WTC11 (cell line): ENCODE results near the gene CLEC16A. TPM values are rescaled to one million over a fixed set of nuclear protein-coding genes. Genes with fewer than 3 reads are reported as not detected.

Experiments used
- ATAC-seq: fragments of 200-7000 bp; cut with Tn5 transposase; 2 replicates; pipeline ENCODE4 v1.10.0; 2021; ENCODE audit warnings: mild to moderate bottlenecking, moderate library complexity
- CTCF ChIA-PET: fragments of 300-600 bp; sonication (Branson Sonifier 250); formaldehyde crosslinking; loops from one replicate; lab custom pipeline; 2021; ENCODE audit warnings: antibody characterized with exemption; lab: Charles Lee
- POLR2A ChIA-PET: fragments of 350-600 bp; sonication (Branson Sonifier 250); formaldehyde crosslinking; loops from one replicate; lab custom pipeline; 2021; ENCODE audit warnings: antibody characterized with exemption; lab: Charles Lee
- DNase-seq: peaks from one replicate; pipeline ENCODE4 v3.0.0; 2021; ENCODE audit warnings: low spot score
- H3K27ac Mint-ChIP-seq: 2 replicates; pipeline ENCODE4 v1.8.0; 2021; ENCODE audit warnings: mixed read lengths
- H3K27me3 Mint-ChIP-seq: 2 replicates; pipeline ENCODE4 v1.8.0; 2021; ENCODE audit warnings: low read depth, mild to moderate bottlenecking, moderate library complexity, mixed read lengths
- H3K36me3 Mint-ChIP-seq: 2 replicates; pipeline ENCODE4 v1.8.0; 2021; ENCODE audit warnings: mixed read lengths
- H3K4me1 Mint-ChIP-seq: 2 replicates; pipeline ENCODE4 v1.8.0; 2022; ENCODE audit warnings: mixed read lengths
- H3K4me3 Mint-ChIP-seq: 2 replicates; pipeline ENCODE4 v1.8.0; 2021; ENCODE audit warnings: mild to moderate bottlenecking, moderate library complexity, mixed read lengths
- H3K9me3 Mint-ChIP-seq: 2 replicates; pipeline ENCODE4 v1.8.0; 2021; ENCODE audit warnings: mixed read lengths
- AFF4 ChIP-seq: sonication (generic); formaldehyde crosslinking; IDR thresholded peaks from 2 replicates; pipeline ENCODE4 v1.8.1; 2023; ENCODE audit warnings: mild to moderate bottlenecking, missing genetic modification reagents, borderline replicate concordance
- ATF1 ChIP-seq: sonication (generic); formaldehyde crosslinking; IDR thresholded peaks from 2 replicates; pipeline ENCODE4 v1.8.1; 2023; ENCODE audit warnings: mild to moderate bottlenecking, moderate library complexity, missing genetic modification reagents
- ATF3 ChIP-seq: sonication (generic); formaldehyde crosslinking; conservative IDR thresholded peaks from 2 replicates; pipeline ENCODE4 v1.8.1; 2022; ENCODE audit warnings: mild to moderate bottlenecking, missing genetic modification reagents
- ATF6 ChIP-seq: sonication (generic); formaldehyde crosslinking; IDR thresholded peaks from 2 replicates; pipeline ENCODE4 v1.8.1; 2023; ENCODE audit warnings: mild to moderate bottlenecking, missing genetic modification reagents
- CDX4 ChIP-seq: fragments of 250-450 bp; sonication (Bioruptor Pico); IDR thresholded peaks from 2 replicates; pipeline ENCODE4 v1.9.0; 2021; ENCODE audit warnings: moderate library complexity, mild to moderate bottlenecking, inconsistent platforms, borderline replicate concordance
- E2F5 ChIP-seq: sonication (generic); formaldehyde crosslinking; IDR thresholded peaks from 2 replicates; pipeline ENCODE4 v1.8.1; 2022; ENCODE audit warnings: mild to moderate bottlenecking, moderate library complexity, missing genetic modification reagents
- FOXJ3 ChIP-seq: sonication (generic); formaldehyde crosslinking; IDR thresholded peaks from 2 replicates; pipeline ENCODE4 v1.9.0; 2021; ENCODE audit warnings: missing genetic modification reagents, mild to moderate bottlenecking, borderline replicate concordance
- GRHL2 ChIP-seq: fragments of 250-450 bp; sonication (Bioruptor Pico); IDR thresholded peaks from 2 replicates; pipeline ENCODE4 v1.8.0; 2022; ENCODE audit warnings: mild to moderate bottlenecking, moderate library complexity; ENCODE audit not compliant: insufficient replicate concordance, severe bottlenecking
- NFATC4 ChIP-seq: fragments of 250-450 bp; sonication (Bioruptor Pico); IDR thresholded peaks from 2 replicates; pipeline ENCODE4 v1.9.0; 2021; ENCODE audit warnings: mild to moderate bottlenecking
- NFYB ChIP-seq: sonication (generic); formaldehyde crosslinking; conservative IDR thresholded peaks from 2 replicates; pipeline ENCODE4 v1.8.0; 2022; ENCODE audit warnings: low read depth, missing genetic modification reagents
- OVOL2 ChIP-seq: fragments of 250-450 bp; sonication (Bioruptor Pico); IDR thresholded peaks from 2 replicates; pipeline ENCODE4 v1.9.0; 2021; ENCODE audit warnings: mild to moderate bottlenecking, borderline replicate concordance
- RELA ChIP-seq: sonication (generic); formaldehyde crosslinking; IDR thresholded peaks from 2 replicates; pipeline ENCODE4 v1.8.1; 2022; ENCODE audit warnings: missing genetic modification reagents, mild to moderate bottlenecking, borderline replicate concordance
- USF2 ChIP-seq: sonication (generic); formaldehyde crosslinking; IDR thresholded peaks from 2 replicates; pipeline ENCODE4 v1.8.1; 2023; ENCODE audit warnings: mild to moderate bottlenecking, missing genetic modification reagents, moderate library complexity
- ZBTB21 ChIP-seq: sonication (generic); formaldehyde crosslinking; IDR thresholded peaks from 2 replicates; pipeline ENCODE4 v1.8.1; 2023; ENCODE audit warnings: mild to moderate bottlenecking, missing genetic modification reagents, borderline replicate concordance
- ZBTB43 ChIP-seq: sonication (generic); formaldehyde crosslinking; IDR thresholded peaks from 2 replicates; pipeline ENCODE4 v1.8.1; 2023; ENCODE audit warnings: mild to moderate bottlenecking, missing genetic modification reagents
- ZMAT4 ChIP-seq: fragments of 250-450 bp; sonication (Bioruptor Pico); IDR thresholded peaks from 2 replicates; pipeline ENCODE4 v1.9.0; 2021; ENCODE audit warnings: mild to moderate bottlenecking
- ZNF416 ChIP-seq: fragments of 250-450 bp; sonication (Bioruptor Pico); IDR thresholded peaks from 2 replicates; pipeline ENCODE4 v1.9.0; 2021; ENCODE audit warnings: mild to moderate bottlenecking, inconsistent platforms
- ZNF423 ChIP-seq: fragments of 250-450 bp; sonication (Bioruptor Pico); IDR thresholded peaks from 2 replicates; pipeline ENCODE4 v2.1.2; 2022; ENCODE audit warnings: mild to moderate bottlenecking, moderate library complexity
- total RNA-seq: library from RNA; stranded (reverse); gene quantifications from 3 replicates; pipeline ENCODE4 v1.2.3, GENCODE V29; 2021

The CLEC16A gene
- total RNA-seq, 1 experiment from 2014 or later, result 14.4 TPM

- no peak for TF ChIP-seq ZBTB43
- TF ChIP-seq ATF1 (CRISPR knock-in tag), result no peak
- no peak for TF ChIP-seq ATF6 (CRISPR knock-in tag)
- no peak for TF ChIP-seq FOXJ3 (CRISPR knock-in tag)
- no peak for TF ChIP-seq GRHL2 (CRISPR knock-in tag)
These were observed 12.3 kb upstream of the CLEC16A start (continued) for GRCh38 chr16:10931977-10932632.

GRCh38 chr16:10932959-10933710, 11.2 kb upstream of the CLEC16A start:
- Mint-ChIP-seq H3K36me3 (peaks cover 10% of the 10 kb centered on the region; the same call in 1 of the 2 replicates), H3K27me3 (no peaks in the 10 kb centered on the region)
- TF ChIP-seq ZNF416 (CRISPR knock-in tag), result no peak
- no peak for TF ChIP-seq E2F5 (CRISPR knock-in tag)
- no peak for TF ChIP-seq RELA (CRISPR knock-in tag)
- TF ChIP-seq ZNF423, result no peak
- no peak for TF ChIP-seq OVOL2 (CRISPR knock-in tag)
- no peak for TF ChIP-seq USF2 (CRISPR knock-in tag)
- TF ChIP-seq ZBTB21 (CRISPR knock-in tag), result no peak
- TF ChIP-seq AFF4 (CRISPR knock-in tag), result no peak
- TF ChIP-seq ZMAT4 (CRISPR knock-in tag), result no peak
- TF ChIP-seq NFYB (CRISPR knock-in tag), result no peak
- TF ChIP-seq CDX4, result no peak
- no peak for TF ChIP-seq ATF3 (CRISPR knock-in tag)
- no peak for TF ChIP-seq NFATC4 (CRISPR knock-in tag)
- TF ChIP-seq, all 79 proteins: peak for 0
- Mint-ChIP-seq H3K4me1 (no peaks in the 10 kb centered on the region), H3K4me3 (no peak overlapping the region), H3K9me3 (no peaks in the 10 kb centered on the region), H3K27ac (no peak overlapping the region; the same call in 1 of the 2 replicates)
- ATAC-seq (no peak), DNase-seq (no peak)
- POLR2A ChIA-PET, result interaction anchor here (0.9 kb wide), 1 partner anchor 14 kb away, joined by 3 read pairs; no protein-coding TSS in a partner anchor
- CTCF ChIA-PET, result interaction anchor here (1.4 to 2.6 kb wide), 2 partner anchors 8 to 14 kb away, joined by 4 to 11 read pairs; no protein-coding TSS in a partner anchor
